Astrocyte of the spinal cord (primary cell): ENCODE measurements around the gene KRTAP12-2.
"Not testable (repeated sequence)": the region's sequence is repeated elsewhere in the genome, so short reads cannot be mapped to it uniquely, and the experiment has no call there.

Experiments
- DNase-seq: peaks from one replicate; pipeline ENCODE4 v3.0.0; 2011; ENCODE audit warnings: low read depth, low spot score
- H3K4me3 ChIP-seq: 2 replicates; pipeline ENCODE4 v1.5.1; 2011; ENCODE audit warnings: low read depth, mild to moderate bottlenecking, low read length, moderate library complexity
- in situ Hi-C: cut with HindIII; loops from 2 replicates; pipeline ENCODE4 v1.10.0; 2017; ENCODE audit warnings: low sequenced_read_pairs
- TF ChIP-seq, protein P1 (sequence below): IDR thresholded peaks from 2 replicates; pipeline ENCODE4 v1.5.1; 2012; ENCODE audit warnings: low read depth, mild to moderate bottlenecking, low read length, inconsistent platforms

Gene KRTAP12-2

DNA sequence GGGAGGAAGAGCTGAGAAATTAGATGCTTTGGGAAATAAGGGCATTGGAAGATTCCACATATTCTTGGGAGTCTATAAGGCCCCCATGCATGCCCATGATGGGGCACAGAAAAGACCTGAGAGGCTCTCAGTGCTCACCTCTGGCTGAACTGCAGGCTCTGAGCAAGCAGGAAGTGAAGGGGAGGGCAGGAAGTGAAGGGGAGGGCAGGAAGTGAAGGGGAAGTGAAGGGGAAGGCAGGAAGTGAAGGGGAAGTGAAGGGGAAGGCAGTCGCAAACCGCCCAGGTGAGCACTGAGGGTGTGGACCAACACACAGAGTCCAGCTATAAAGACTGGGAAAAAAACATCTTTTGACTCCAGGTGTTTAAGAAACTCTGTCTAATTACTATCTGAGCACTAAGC is 36.3 kb downstream of the KRTAP12-2 start:
- no peak for DNase-seq
- TF ChIP-seq, protein P1, sequence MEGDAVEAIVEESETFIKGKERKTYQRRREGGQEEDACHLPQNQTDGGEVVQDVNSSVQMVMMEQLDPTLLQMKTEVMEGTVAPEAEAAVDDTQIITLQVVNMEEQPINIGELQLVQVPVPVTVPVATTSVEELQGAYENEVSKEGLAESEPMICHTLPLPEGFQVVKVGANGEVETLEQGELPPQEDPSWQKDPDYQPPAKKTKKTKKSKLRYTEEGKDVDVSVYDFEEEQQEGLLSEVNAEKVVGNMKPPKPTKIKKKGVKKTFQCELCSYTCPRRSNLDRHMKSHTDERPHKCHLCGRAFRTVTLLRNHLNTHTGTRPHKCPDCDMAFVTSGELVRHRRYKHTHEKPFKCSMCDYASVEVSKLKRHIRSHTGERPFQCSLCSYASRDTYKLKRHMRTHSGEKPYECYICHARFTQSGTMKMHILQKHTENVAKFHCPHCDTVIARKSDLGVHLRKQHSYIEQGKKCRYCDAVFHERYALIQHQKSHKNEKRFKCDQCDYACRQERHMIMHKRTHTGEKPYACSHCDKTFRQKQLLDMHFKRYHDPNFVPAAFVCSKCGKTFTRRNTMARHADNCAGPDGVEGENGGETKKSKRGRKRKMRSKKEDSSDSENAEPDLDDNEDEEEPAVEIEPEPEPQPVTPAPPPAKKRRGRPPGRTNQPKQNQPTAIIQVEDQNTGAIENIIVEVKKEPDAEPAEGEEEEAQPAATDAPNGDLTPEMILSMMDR = no peak
- in situ Hi-C loops = no loop called here
- no peak overlapping the region for H3K4me3 ChIP-seq

DNA sequence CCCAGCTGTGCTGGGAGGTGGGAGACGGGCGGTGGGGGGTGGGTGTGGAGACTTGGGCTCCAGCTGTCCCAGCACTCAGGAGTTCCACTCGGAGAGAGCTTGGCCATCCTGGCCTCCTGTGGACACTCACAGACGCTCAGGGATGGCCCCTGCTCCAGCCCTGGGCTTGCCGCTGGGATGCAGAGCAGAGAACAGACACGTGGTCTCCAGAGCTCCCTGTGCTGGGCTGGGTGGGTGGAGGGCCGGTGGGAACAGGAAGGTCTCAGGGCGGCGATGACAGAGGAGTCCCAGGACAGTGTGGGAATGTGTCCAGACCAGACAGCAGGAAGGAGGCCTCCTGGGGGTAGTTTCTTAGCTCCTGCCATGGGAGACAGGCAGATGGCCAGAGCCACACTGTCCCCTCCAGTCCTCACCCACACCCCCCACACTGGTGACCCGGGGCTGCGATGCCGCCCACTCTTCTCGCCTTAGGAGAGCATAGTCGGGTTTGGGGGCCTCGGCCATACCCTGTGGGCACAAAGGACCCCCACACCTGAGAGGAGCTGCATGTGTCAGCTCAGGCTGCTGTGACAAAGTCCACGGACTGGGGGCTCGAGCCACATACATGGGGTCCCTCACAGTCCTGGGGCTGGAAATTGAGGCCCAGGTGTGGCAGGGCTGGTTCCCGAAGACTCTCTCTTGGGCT is 37.9 kb downstream of the KRTAP12-2 start:
- no peak overlapping the region for H3K4me3 ChIP-seq
- in situ Hi-C loops = no loop called here
- TF ChIP-seq, protein P1 = no peak
- DNase-seq = no peak

DNA sequence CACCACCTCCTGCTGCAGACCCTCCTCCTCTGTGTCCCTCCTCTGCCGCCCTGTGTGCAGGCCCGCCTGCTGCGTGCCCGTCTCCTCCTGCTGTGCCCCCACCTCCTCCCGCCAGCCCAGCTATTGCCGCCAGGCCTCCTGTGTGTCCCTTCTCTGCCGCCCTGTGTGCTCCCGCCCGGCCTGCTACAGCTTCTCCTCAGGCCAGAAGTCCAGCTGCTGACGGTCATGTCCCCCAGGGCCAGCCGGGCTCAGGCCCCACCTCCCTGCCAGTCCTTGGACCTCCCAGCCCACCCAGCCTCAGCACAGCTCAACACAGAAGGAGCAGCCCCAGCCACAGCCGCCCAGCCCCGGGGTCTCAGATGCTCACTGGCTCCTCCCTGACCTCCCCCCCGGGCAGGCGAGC is 38.9 kb downstream of the KRTAP12-2 start:
- in situ Hi-C loops, H3K4me3 ChIP-seq, DNase-seq: not testable (repeated sequence)

DNA sequence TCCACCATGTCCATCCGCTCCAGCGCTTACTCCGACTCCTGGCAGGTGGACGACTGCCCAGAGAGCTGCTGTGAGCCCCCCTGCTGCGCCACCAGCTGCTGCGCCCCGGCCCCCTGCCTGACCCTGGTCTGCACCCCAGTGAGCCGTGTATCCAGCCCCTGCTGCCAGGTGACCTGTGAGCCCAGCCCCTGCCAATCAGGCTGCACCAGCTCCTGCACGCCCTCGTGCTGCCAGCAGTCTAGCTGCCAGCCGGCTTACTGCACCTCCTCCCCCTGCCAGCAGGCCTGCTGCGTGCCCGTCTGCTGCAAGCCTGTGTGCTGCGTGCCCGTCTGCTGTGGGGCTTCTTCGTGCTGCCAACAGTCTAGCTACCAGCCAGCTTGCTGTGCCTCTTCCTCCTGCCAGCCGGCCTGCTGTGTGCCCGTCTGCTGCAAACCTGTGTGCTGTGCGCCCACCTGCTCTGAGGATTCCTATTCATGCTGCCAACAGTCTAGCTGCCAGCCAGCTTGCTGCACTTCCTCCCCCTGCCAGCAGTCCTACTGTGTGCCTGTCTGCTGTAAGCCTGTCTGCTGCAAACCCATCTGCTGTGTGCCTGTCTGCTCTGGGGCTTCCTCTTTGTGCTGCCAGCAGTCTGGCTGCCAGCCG is 39.4 kb downstream of the KRTAP12-2 start:
- H3K4me3 ChIP-seq, DNase-seq, in situ Hi-C loops: not testable (repeated sequence)

DNA sequence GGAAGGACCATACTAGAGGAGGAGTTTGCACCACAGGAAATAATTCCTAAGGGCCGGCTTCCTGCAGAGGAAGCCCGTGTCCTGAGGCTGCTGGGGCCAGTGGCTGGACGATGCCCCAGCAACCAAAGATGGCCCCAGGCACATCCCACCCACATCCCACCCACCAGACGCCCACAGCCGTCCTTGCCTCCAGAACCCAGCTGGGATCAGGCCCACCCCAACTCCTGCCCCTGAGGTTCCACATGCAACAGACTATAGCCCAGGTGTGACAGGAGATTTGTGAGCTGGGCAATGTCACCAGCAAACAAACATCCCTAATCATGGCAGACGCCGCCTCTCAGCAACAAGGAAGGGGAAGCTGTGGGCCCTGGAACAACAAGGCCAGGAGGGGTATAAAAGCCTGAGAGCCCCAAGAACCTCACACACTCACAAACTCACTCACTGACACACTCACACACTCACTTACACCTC is 40.0 kb downstream of the KRTAP12-2 start, which contains the start of gene KRTAP10-9:
KRTAP10-9 (plus strand) TSS at position 421 of the 471 bp plus-strand sequence. CDS start 79 bp downstream, outside the sequence.
- in situ Hi-C loops = no loop called here
- H3K4me3 ChIP-seq = no peak within 1 kb of the TSS
- TF ChIP-seq, protein P1 = no peak
- DNase-seq = no peak

DNA sequence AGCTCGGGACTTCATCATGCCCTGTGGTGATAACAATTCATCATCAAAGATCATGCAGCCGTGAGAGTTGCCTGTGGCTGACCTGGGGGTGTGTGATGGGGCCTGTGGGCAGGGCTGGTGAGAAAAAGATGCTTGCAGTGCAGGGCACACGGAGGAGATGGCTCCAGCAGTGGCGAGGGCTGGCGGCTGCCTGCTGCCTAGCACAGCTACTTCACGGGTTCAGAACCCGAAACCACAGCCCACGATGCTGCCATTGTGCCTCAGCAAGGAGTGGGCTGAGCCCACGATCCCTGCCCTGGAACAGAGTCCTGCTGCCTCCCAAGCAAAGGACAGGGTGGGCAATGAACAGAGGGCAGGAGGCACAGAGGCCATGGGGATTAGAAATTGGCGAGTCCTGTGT is 40.5 kb downstream of the KRTAP12-2 start:
- H3K4me3 ChIP-seq = no peak overlapping the region
- no peak for DNase-seq
- TF ChIP-seq, protein P1 = no peak
- in situ Hi-C loops = no loop called here

DNA sequence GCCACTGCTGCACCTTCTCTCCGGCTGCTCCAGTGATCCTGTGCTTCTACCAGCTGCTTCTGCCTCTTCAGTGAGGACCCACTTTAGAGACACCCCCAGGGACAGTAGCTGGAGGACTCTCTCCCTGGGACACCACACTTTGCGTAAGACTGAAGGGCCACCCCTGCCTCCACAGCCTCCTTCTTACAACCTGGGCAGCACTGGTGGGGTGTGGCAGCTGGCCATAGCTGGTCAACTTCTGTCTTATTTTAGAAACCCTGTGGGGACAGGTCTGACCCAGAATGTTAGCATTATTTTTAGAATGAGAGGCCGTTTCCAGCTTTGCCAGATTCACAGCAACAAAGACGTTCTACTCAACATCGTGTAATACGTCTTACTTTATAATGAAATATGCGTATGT is 41.0 kb downstream of the KRTAP12-2 start:
- H3K4me3 ChIP-seq = no peak overlapping the region
- in situ Hi-C loops = no loop called here
- TF ChIP-seq, protein P1 = no peak
- DNase-seq = no peak
